AG20443 (cell line): ENCODE measurements around the gene KTI12.
"Not testable (repeated sequence)": the region's sequence is repeated elsewhere in the genome, so short reads cannot be mapped to it uniquely, and the experiment has no call there.

Experiments used
- DNase-seq: peaks from one replicate; pipeline ENCODE4 v3.0.0; 2012; ENCODE audit warnings: low spot score, mixed read lengths

Gene KTI12

GRCh38 chr1:52033190-52034049 is at the start of gene KTI12:
Gene KTI12, minus strand, starts transcription at chr1:52033810. Its CDS starts 49 bp downstream, at chr1:52033761.
- DNase-seq = peak; percentile 93

GRCh38 chr1:52080014-52080415 is 46.4 kb upstream of the KTI12 start:
- DNase-seq = no peak

GRCh38 chr1:52077277-52077676 is 43.7 kb upstream of the KTI12 start:
- DNase-seq = not testable (repeated sequence)

GRCh38 chr1:52072291-52072690 is 38.7 kb upstream of the KTI12 start:
- no peak for DNase-seq

- DNase-seq = no peak
These were observed 37.1 kb upstream of the KTI12 start for GRCh38 chr1:52070704-52071103.

GRCh38 chr1:52063192-52063591 is 29.6 kb upstream of the KTI12 start:
- DNase-seq = no peak

GRCh38 chr1:52060822-52061221 is 27.2 kb upstream of the KTI12 start:
- no peak for DNase-seq

- DNase-seq = no peak
These were observed 26.3 kb upstream of the KTI12 start for GRCh38 chr1:52059888-52060287.

GRCh38 chr1:52059321-52059720 is 25.7 kb upstream of the KTI12 start:
- peak; percentile 61 for DNase-seq

GRCh38 chr1:52057876-52058415 is 24.3 kb upstream of the KTI12 start:
- DNase-seq = peak; percentile 14

- no peak for DNase-seq
These were observed 23.6 kb upstream of the KTI12 start for GRCh38 chr1:52057255-52057654.

- peak; percentile 44 for DNase-seq
These were observed 23.3 kb upstream of the KTI12 start for GRCh38 chr1:52056937-52057231.

GRCh38 chr1:52056163-52056936 is 22.7 kb upstream of the KTI12 start, which contains the start of gene BTF3L4:
Gene BTF3L4, plus strand, starts transcription at chr1:52056295. Its CDS starts 3,553 bp downstream, at chr1:52059848.
- DNase-seq = peak; percentile 94

- DNase-seq = no peak
These were observed 22.2 kb upstream of the KTI12 start for GRCh38 chr1:52055866-52056162.

- DNase-seq = peak; percentile 93
These were observed 21.7 kb upstream of the KTI12 start, which contains the start of gene TXNDC12 for GRCh38 chr1:52055066-52055865. Gene TXNDC12, minus strand, starts transcription at chr1:52055191. Its CDS starts 95 bp downstream, at chr1:52055096.

GRCh38 chr1:52054496-52055065 is 21.0 kb upstream of the KTI12 start:
- DNase-seq = no peak

GRCh38 chr1:52053862-52054261 is 20.3 kb upstream of the KTI12 start:
- DNase-seq = no peak

GRCh38 chr1:52049337-52049736 is 15.7 kb upstream of the KTI12 start:
- DNase-seq = not testable (repeated sequence)

GRCh38 chr1:52045666-52046195 is 12.1 kb upstream of the KTI12 start:
- not testable (repeated sequence) for DNase-seq

GRCh38 chr1:52045236-52045635 is 11.6 kb upstream of the KTI12 start:
- no peak for DNase-seq

GRCh38 chr1:52041551-52042185 is 8.1 kb upstream of the KTI12 start:
- DNase-seq = no peak
